ENCODE results near the gene PADI2.

Gene PADI2

GRCh38 chr1:17116643-17117042 is 2.6 kb downstream of the PADI2 start:
- Histone ChIP-seq H3K4me3 (ENCODE audit: low read depth, low read length) (no peak overlapping the region), H3K27me3 (peaks cover 18% of the 10 kb centered on the region), H3K9me3 (no peaks in the 10 kb centered on the region), H3K4me1 (no peaks in the 10 kb centered on the region), H3K36me3 (no peaks in the 10 kb centered on the region)
- DNase-seq, result no peak
- no peak for TF ChIP-seq CTCF (IDR thresholded peaks at IDR 0.05; ENCODE audit: low read depth, low read length)

GRCh38 chr1:17113963-17114362 is 5.3 kb downstream of the PADI2 start:
- TF ChIP-seq CTCF (IDR thresholded peaks at IDR 0.05; ENCODE audit: low read depth, low read length), result no peak
- no peak overlapping the region for H3K4me3 ChIP-seq (ENCODE audit: low read depth, low read length)
- no peaks in the 10 kb centered on the region for H3K4me1 ChIP-seq
- no peaks in the 10 kb centered on the region for H3K9me3 ChIP-seq
- peaks cover 15% of the 10 kb centered on the region for H3K27me3 ChIP-seq
- no peaks in the 10 kb centered on the region for H3K36me3 ChIP-seq
- DNase-seq, result no peak

GRCh38 chr1:17112496-17113236 is 6.6 kb downstream of the PADI2 start:
- Histone ChIP-seq H3K4me3 (ENCODE audit: low read depth, low read length) (no peak overlapping the region), H3K9me3 (no peaks in the 10 kb centered on the region), H3K27me3 (peaks cover 2% of the 10 kb centered on the region), H3K4me1 (no peaks in the 10 kb centered on the region), H3K36me3 (no peaks in the 10 kb centered on the region)
- no peak for TF ChIP-seq CTCF (IDR thresholded peaks at IDR 0.05; ENCODE audit: low read depth, low read length)
- no peak for DNase-seq

GRCh38 chr1:17112076-17112475 is 7.2 kb downstream of the PADI2 start:
- no peaks in the 10 kb centered on the region for H3K27me3 ChIP-seq
- H3K4me1 ChIP-seq, result no peaks in the 10 kb centered on the region
- TF ChIP-seq CTCF (IDR thresholded peaks at IDR 0.05; ENCODE audit: low read depth, low read length), result no peak
- no peaks in the 10 kb centered on the region for H3K9me3 ChIP-seq
- no peak overlapping the region for H3K4me3 ChIP-seq (ENCODE audit: low read depth, low read length)
- no peaks in the 10 kb centered on the region for H3K36me3 ChIP-seq
- no peak for DNase-seq

GRCh38 chr1:17110555-17110926 is 8.7 kb downstream of the PADI2 start:
- TF ChIP-seq CTCF (IDR thresholded peaks at IDR 0.05; ENCODE audit: low read depth, low read length), result no peak
- no peaks in the 10 kb centered on the region for H3K27me3 ChIP-seq
- H3K4me3 ChIP-seq (ENCODE audit: low read depth, low read length), result no peak overlapping the region
- no peaks in the 10 kb centered on the region for H3K4me1 ChIP-seq
- no peak for DNase-seq
- no peaks in the 10 kb centered on the region for H3K36me3 ChIP-seq
- no peaks in the 10 kb centered on the region for H3K9me3 ChIP-seq

GRCh38 chr1:17109892-17110554 is 9.2 kb downstream of the PADI2 start:
- no peak for DNase-seq
- H3K4me3 ChIP-seq (ENCODE audit: low read depth, low read length), result no peak overlapping the region
- H3K4me1 ChIP-seq, result no peaks in the 10 kb centered on the region
- H3K9me3 ChIP-seq, result no peaks in the 10 kb centered on the region
- no peak for TF ChIP-seq CTCF (IDR thresholded peaks at IDR 0.05; ENCODE audit: low read depth, low read length)
- H3K27me3 ChIP-seq, result no peaks in the 10 kb centered on the region
- H3K36me3 ChIP-seq, result no peaks in the 10 kb centered on the region

All from BE2C (cell line).